Astrocyte of the cerebellum (primary cell): ENCODE measurements around the gene UGDH.
A peak's percentile ranks its signal among the peaks of the same experiment; 100 is the strongest.

Experiments
- DNase-seq: peaks from one replicate; pipeline ENCODE4 v3.0.0-alpha.2; 2011; ENCODE audit warnings: low read depth
- H3K4me3 ChIP-seq: 2 replicates; pipeline ENCODE4 v1.5.1; 2011; ENCODE audit warnings: mild to moderate bottlenecking, low read depth, low read length, moderate library complexity
- CTCF ChIP-seq: IDR thresholded peaks from 2 replicates; pipeline ENCODE4 v1.5.1; 2012; ENCODE audit warnings: low read length, low read depth, moderate library complexity, mild to moderate bottlenecking; ENCODE audit errors: missing control alignments
- in situ Hi-C: cut with HindIII; loops from 2 replicates; pipeline ENCODE4 v1.10.0; 2017; ENCODE audit warnings: low sequenced_read_pairs

The UGDH gene

GRCh38 chr4:39565878-39566600, 38.8 kb upstream of the UGDH start:
- H3K4me3 ChIP-seq: no peak overlapping the region
- DNase-seq: peak; percentile 41
- no peak for TF ChIP-seq CTCF
- in situ Hi-C loops: no loop called here

- H3K4me3 ChIP-seq: no peak overlapping the region
- in situ Hi-C loops: no loop called here
- no peak for TF ChIP-seq CTCF
Measured at GRCh38 chr4:39563346-39563847, 36.2 kb upstream of the UGDH start.

GRCh38 chr4:39562792-39563191, 35.6 kb upstream of the UGDH start:
- no peak for DNase-seq
- TF ChIP-seq CTCF: no peak
- in situ Hi-C loops: no loop called here
- H3K4me3 ChIP-seq: no peak overlapping the region

More at GRCh38 chr4:39563346-39563847, 36.2 kb upstream of the UGDH start:
- DNase-seq: no peak

GRCh38 chr4:39559626-39560025, 32.4 kb upstream of the UGDH start:
- in situ Hi-C loops: no loop called here
- no peak for DNase-seq
- TF ChIP-seq CTCF: no peak
- H3K4me3 ChIP-seq: no peak overlapping the region

- TF ChIP-seq CTCF: no peak
- in situ Hi-C loops: no loop called here
- H3K4me3 ChIP-seq: no peak overlapping the region
- DNase-seq: no peak
Measured at GRCh38 chr4:39555472-39555871, 28.2 kb upstream of the UGDH start.

- no peak overlapping the region for H3K4me3 ChIP-seq
- DNase-seq: no peak
- in situ Hi-C loops: no loop called here
- no peak for TF ChIP-seq CTCF
Measured at GRCh38 chr4:39548425-39549067, 21.3 kb upstream of the UGDH start.
